OCI-LY3 (cell line): Measurements from ENCODE around the gene FAM210B.

Source experiments
- EZH2phosphoT487 ChIP-seq: fragments of 200-600 bp; shearing (Covaris generic); IDR thresholded peaks from 2 replicates; pipeline ENCODE4 v1.6.1; 2018; ENCODE audit warnings: antibody characterized with exemption, mixed run types, low read depth
- TF ChIP-seq, protein P1 (sequence below): fragments of 200-600, 300-600 bp; sonication (generic); IDR thresholded peaks from 2 replicates; pipeline ENCODE4 v1.5.1; 2014; ENCODE audit warnings: antibody characterized with exemption, low read length, low read depth

DNA sequence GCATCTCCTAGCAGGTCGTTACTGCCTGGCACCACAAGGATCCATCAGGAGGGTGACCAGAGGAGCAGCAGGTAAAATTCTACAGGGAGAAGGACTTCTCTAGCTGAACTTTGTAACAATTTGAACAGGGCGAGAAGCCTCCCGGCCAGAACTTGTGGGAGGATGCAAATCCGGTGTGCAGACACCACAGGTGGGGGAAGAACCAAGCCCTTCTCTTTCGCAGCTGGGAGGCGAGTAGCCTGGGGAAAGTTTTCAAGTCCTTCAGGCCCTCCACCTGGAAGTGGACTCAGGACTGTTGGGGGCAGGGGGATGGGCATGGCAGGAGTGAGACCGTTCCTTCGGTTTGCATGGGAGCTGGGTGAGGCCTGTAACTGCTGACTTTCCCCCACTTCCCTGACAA is 42.7 kb upstream of the FAM210B start:
- TF ChIP-seq, protein P1, sequence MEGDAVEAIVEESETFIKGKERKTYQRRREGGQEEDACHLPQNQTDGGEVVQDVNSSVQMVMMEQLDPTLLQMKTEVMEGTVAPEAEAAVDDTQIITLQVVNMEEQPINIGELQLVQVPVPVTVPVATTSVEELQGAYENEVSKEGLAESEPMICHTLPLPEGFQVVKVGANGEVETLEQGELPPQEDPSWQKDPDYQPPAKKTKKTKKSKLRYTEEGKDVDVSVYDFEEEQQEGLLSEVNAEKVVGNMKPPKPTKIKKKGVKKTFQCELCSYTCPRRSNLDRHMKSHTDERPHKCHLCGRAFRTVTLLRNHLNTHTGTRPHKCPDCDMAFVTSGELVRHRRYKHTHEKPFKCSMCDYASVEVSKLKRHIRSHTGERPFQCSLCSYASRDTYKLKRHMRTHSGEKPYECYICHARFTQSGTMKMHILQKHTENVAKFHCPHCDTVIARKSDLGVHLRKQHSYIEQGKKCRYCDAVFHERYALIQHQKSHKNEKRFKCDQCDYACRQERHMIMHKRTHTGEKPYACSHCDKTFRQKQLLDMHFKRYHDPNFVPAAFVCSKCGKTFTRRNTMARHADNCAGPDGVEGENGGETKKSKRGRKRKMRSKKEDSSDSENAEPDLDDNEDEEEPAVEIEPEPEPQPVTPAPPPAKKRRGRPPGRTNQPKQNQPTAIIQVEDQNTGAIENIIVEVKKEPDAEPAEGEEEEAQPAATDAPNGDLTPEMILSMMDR, result no peak
- TF ChIP-seq EZH2phosphoT487, result no peak
